GM18526 (cell line): ENCODE measurements around the gene SLC25A53.
"Not testable (repeated sequence)": the region's sequence is repeated elsewhere in the genome, so short reads cannot be mapped to it uniquely, and the experiment has no call there.

Experiments used
- POLR2A ChIP-seq: IDR thresholded peaks from 3 replicates; pipeline ENCODE4 v1.6.1; 2011; ENCODE audit not compliant: insufficient read length; ENCODE audit errors: extremely low read depth

SLC25A53 gene

GRCh38 chrX:104105330-104106262 is 51.2 kb downstream of the SLC25A53 start:
- no peak for TF ChIP-seq POLR2A

DNA sequence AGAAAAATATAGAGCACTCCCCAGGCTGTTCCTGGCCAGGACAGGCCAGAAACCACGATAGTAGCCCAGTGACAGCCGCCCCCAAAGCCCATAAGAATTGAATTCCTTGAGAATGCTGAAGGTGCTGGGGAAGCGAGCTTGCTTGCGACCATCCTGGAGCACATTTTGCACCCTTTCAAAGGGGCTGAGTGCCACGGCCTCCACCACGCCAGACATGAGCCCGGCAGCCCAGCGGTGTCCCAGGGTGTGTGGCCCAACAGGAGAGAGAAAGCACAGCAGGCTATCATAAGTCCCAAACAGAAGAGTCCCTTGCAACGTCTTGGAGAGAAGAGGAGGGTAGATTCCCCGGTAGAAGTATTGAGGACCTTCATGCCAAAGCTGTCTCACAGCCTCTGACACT is 52.1 kb downstream of the SLC25A53 start:
- no peak for TF ChIP-seq POLR2A

- no peak for TF ChIP-seq POLR2A
Measured at GRCh38 chrX:104098919-104099318, 57.9 kb downstream of the SLC25A53 start.

- TF ChIP-seq POLR2A, result no peak
Measured at GRCh38 chrX:104098151-104098808, 58.5 kb downstream of the SLC25A53 start.

- no peak for TF ChIP-seq POLR2A
Measured at GRCh38 chrX:104085919-104086318, 70.9 kb downstream of the SLC25A53 start.

DNA sequence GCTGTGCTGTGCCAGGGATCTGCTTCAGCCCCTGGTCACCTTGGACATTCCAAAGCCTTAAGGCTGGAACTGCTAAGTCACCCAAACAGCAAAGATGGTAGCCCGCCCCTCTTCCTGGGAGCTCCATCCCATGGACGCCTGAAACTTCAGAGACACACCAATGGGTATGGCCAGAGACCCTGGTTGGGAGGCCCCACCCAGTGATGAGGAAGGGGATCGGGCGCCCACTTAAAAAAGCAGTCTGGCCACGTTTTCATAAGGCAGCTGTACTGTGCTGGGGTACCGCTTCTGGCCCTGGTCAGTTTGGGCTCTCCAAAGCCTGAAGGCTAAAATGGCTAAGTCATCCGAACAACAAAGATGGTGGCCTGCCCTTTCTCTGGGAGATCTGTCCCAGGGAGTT is 71.3 kb downstream of the SLC25A53 start:
- TF ChIP-seq POLR2A, result no peak

DNA sequence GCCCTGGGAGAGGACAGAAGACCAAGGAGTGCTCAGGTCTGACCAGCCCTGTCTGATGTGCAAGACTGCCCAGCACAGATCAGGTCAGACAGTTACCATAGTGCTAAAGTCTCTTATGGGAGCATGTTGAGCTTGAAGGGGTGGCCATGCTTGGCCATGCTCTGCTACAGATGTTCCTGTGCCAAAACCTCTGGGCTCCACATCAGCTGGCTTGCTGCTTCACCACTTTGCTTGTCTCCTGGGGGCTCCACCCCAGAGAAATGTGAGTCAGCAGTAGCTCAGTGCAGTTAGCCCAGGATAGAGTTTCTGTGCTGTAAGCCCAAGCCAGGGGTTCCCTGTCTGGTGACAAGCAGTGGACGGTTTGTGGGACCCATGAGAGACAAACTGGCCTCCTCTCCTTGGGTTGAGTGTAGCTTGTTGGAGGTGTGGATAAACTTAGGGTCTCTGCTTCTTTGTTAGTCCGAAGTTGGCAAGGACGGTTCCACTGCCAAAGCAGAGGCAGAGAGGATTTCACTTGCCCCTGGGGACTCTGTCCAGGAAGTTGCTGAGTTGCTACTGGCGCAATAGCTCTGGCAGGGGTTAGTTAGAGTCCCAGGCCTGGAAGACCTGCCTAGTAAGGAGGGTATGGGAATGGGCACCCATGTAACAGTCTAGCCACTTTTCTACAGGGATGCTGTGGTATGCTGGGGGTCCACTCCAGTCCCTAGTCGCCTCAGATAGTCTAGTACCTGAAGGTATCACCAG is 72.1 kb downstream of the SLC25A53 start:
- no peak for TF ChIP-seq POLR2A

- TF ChIP-seq POLR2A, result no peak
Measured at GRCh38 chrX:104084063-104084462, 72.7 kb downstream of the SLC25A53 start.

- TF ChIP-seq POLR2A, result not testable (repeated sequence)
Measured at GRCh38 chrX:104075778-104076445, 80.9 kb downstream of the SLC25A53 start, which contains the start of gene TMSB15C. TSS of gene TMSB15C (minus strand) at chrX:104076236.
